IMR-90 (cell line): ENCODE measurements around the gene RIMOC1. TPM values are rescaled to one million over a fixed set of nuclear protein-coding genes. Genes with fewer than 3 reads are reported as not detected.

Experiments used
- ATAC-seq: fragments of 200-7000 bp; cut with Tn5 transposase; 2 replicates; pipeline ENCODE4 v1.9.1; 2020; ENCODE audit warnings: low read depth, mild to moderate bottlenecking, moderate library complexity
- BruUV-seq: library from RNA; stranded (reverse); fragments of 400-500 nt; replicated peaks from 2 replicates; lab custom pipeline; 2021; lab: Mats Ljungman, UMichigan
- CTCF ChIA-PET: fragments of 300-600 bp; formaldehyde crosslinking; extraction: SDS; loops from one replicate; lab custom pipeline; 2021; ENCODE audit warnings: antibody characterized with exemption; lab: Yijun Ruan, JAX
- POLR2A ChIA-PET: fragments of 300-600 bp; sonication (Branson Sonifier 250); formaldehyde crosslinking; loops from one replicate; lab custom pipeline; 2022; ENCODE audit warnings: antibody characterized with exemption; ENCODE audit not compliant: unreplicated experiment; lab: Charles Lee
- DNase-seq: peaks from one replicate; pipeline ENCODE4 v3.0.0; 2013
- H2AFZ ChIP-seq: replicated peaks from 2 replicates; pipeline ENCODE3; 2013; ENCODE audit warnings: low read length, mild to moderate bottlenecking; ENCODE audit not compliant: poor library complexity
- H2AK5ac ChIP-seq: 2 replicates; pipeline ENCODE4 v1.6.1; 2013; ENCODE audit warnings: low read depth, low read length, inconsistent platforms
- H2AK9ac ChIP-seq: replicated peaks from 2 replicates; pipeline ENCODE3; 2013; ENCODE audit warnings: mild to moderate bottlenecking, low read depth, low read length, moderate library complexity; ENCODE audit not compliant: poor library complexity
- H2BK120ac ChIP-seq: 2 replicates; pipeline ENCODE4 v1.6.1; 2013; ENCODE audit warnings: low read depth, low read length, inconsistent platforms
- H2BK15ac ChIP-seq: 3 replicates; pipeline ENCODE4 v1.6.1; 2013; ENCODE audit warnings: low read depth, low read length, inconsistent platforms
- H2BK20ac ChIP-seq: 2 replicates; pipeline ENCODE4 v1.6.1; 2013; ENCODE audit warnings: low read depth, mild to moderate bottlenecking, inconsistent platforms, low read length, moderate library complexity
- H2BK5ac ChIP-seq: 2 replicates; pipeline ENCODE4 v1.6.1; 2013; ENCODE audit warnings: mild to moderate bottlenecking, low read depth, low read length, inconsistent platforms; ENCODE audit not compliant: poor library complexity, severe bottlenecking
- H3K14ac ChIP-seq: replicated peaks from 2 replicates; pipeline ENCODE4 v1.6.1; 2013; ENCODE audit warnings: low read depth, low read length, inconsistent platforms
- H3K18ac ChIP-seq: 2 replicates; pipeline ENCODE4 v1.6.1; 2013; ENCODE audit warnings: low read depth, low read length, control low read depth
- H3K23ac ChIP-seq: 2 replicates; pipeline ENCODE4 v1.6.1; 2013; ENCODE audit warnings: low read depth, low read length, inconsistent platforms
- H3K27ac ChIP-seq: 2 replicates; pipeline ENCODE4 v1.5.1; 2013; ENCODE audit warnings: mild to moderate bottlenecking, control low read depth, low read length; ENCODE audit not compliant: insufficient read depth
- H3K27me3 ChIP-seq: 2 replicates; pipeline ENCODE4 v1.6.1; 2013; ENCODE audit warnings: low read length; ENCODE audit not compliant: control insufficient read depth, insufficient read depth
- H3K36me3 ChIP-seq: 2 replicates; pipeline ENCODE4 v1.6.1; 2013; ENCODE audit warnings: low read length, mixed read lengths; ENCODE audit not compliant: control insufficient read depth, insufficient read depth
- H3K4ac ChIP-seq: 2 replicates; pipeline ENCODE4 v1.6.1; 2013; ENCODE audit warnings: low read depth, low read length, inconsistent platforms
- H3K4me1 ChIP-seq: 2 replicates; pipeline ENCODE4 v1.6.1; 2013; ENCODE audit warnings: low read length, mixed read lengths; ENCODE audit not compliant: control insufficient read depth, insufficient read depth
- H3K4me2 ChIP-seq: 2 replicates; pipeline ENCODE4 v1.6.1; 2013; ENCODE audit warnings: low read depth, mild to moderate bottlenecking, control low read depth, low read length, moderate library complexity
- H3K4me3 ChIP-seq: 2 replicates; pipeline ENCODE4 v1.5.1; 2013; ENCODE audit warnings: low read depth, mild to moderate bottlenecking, control low read depth, low read length, moderate library complexity; ENCODE audit not compliant: insufficient read depth
- H3K56ac ChIP-seq: 2 replicates; pipeline ENCODE4 v1.6.1; 2013; ENCODE audit warnings: low read length, inconsistent platforms; ENCODE audit not compliant: insufficient read depth; ENCODE audit errors: extremely low read depth
- H3K79me1 ChIP-seq, 2 experiments: 2 replicates each; pipeline ENCODE4 v1.6.1; 2013; ENCODE audit warnings: low read length in 2 of 2, inconsistent platforms in 1 of 2, low read depth in 1 of 2
- H3K9ac ChIP-seq: 2 replicates; pipeline ENCODE4 v1.6.1; 2013; ENCODE audit warnings: low read depth, low read length, control low read depth
- H3K9me1 ChIP-seq: 2 replicates; pipeline ENCODE4 v1.6.1; 2013; ENCODE audit warnings: low read length, inconsistent platforms; ENCODE audit not compliant: insufficient read depth
- H3K9me3 ChIP-seq: 2 replicates; pipeline ENCODE4 v1.6.1; 2013; ENCODE audit warnings: low read length; ENCODE audit not compliant: control insufficient read depth, insufficient read depth
- H4K20me1 ChIP-seq: 2 replicates; pipeline ENCODE4 v1.6.1; 2013; ENCODE audit warnings: low read length, inconsistent platforms; ENCODE audit not compliant: insufficient read depth
- H4K5ac ChIP-seq: 2 replicates; pipeline ENCODE4 v1.6.1; 2013; ENCODE audit warnings: mild to moderate bottlenecking, low read depth, low read length, control low read depth
- H4K8ac ChIP-seq, 2 experiments: 2 replicates each; pipeline ENCODE4 v1.6.1; 2013; ENCODE audit warnings: low read depth in 2 of 2, low read length in 2 of 2, control low read depth in 1 of 2, inconsistent platforms in 1 of 2
- H4K91ac ChIP-seq: 2 replicates; pipeline ENCODE4 v1.6.1; 2013; ENCODE audit warnings: low read depth, low read length, inconsistent platforms; ENCODE audit not compliant: insufficient read depth
- BHLHE40 ChIP-seq: fragments of 150-350 bp; IDR thresholded peaks from 2 replicates; pipeline ENCODE4 v1.6.1; 2016; ENCODE audit warnings: mild to moderate bottlenecking, low read depth, low read length
- CEBPB ChIP-seq: IDR thresholded peaks from 2 replicates; pipeline ENCODE4 v1.6.1; 2012; ENCODE audit warnings: low read depth, low read length, improper control_type of control experiment
- CHD1 ChIP-seq: IDR thresholded peaks from 2 replicates; pipeline ENCODE4 v1.6.1; 2012; ENCODE audit warnings: low read depth, low read length, improper control_type of control experiment
- CTCF ChIP-seq: conservative IDR thresholded peaks from 2 replicates; pipeline ENCODE4 v1.5.1; 2012; ENCODE audit warnings: mild to moderate bottlenecking, low read depth, low read length, improper control_type of control experiment
- ELK1 ChIP-seq: fragments of 150-350 bp; IDR thresholded peaks from 2 replicates; pipeline ENCODE4 v1.6.1; 2016; ENCODE audit warnings: low read depth, mild to moderate bottlenecking, low read length, moderate library complexity, borderline replicate concordance
- FOS ChIP-seq: fragments of 150-350 bp; IDR thresholded peaks from 2 replicates; pipeline ENCODE4 v1.6.1; 2016; ENCODE audit warnings: low read depth, low read length
- MAFK ChIP-seq: IDR thresholded peaks from 2 replicates; pipeline ENCODE4 v1.6.1; 2012; ENCODE audit warnings: low read depth, low read length, improper control_type of control experiment
- MAZ ChIP-seq: IDR thresholded peaks from 2 replicates; pipeline ENCODE4 v1.6.1; 2012; ENCODE audit warnings: low read depth, mild to moderate bottlenecking, low read length, improper control_type of control experiment, moderate library complexity, borderline replicate concordance
- MXI1 ChIP-seq: IDR thresholded peaks from 2 replicates; pipeline ENCODE4 v1.6.1; 2012; ENCODE audit warnings: low read depth, mild to moderate bottlenecking, low read length, moderate library complexity, borderline replicate concordance
- NFE2L2 ChIP-seq: fragments of 150-350 bp; IDR thresholded peaks from 2 replicates; pipeline ENCODE4 v1.6.1; 2016; ENCODE audit warnings: low read depth, mild to moderate bottlenecking, low read length
- POLR2A ChIP-seq: IDR thresholded peaks from 2 replicates; pipeline ENCODE4 v1.6.1; 2012; ENCODE audit warnings: mild to moderate bottlenecking, low read depth, low read length
- RAD21 ChIP-seq: IDR thresholded peaks from 2 replicates; pipeline ENCODE4 v1.6.1; 2012; ENCODE audit warnings: low read length, improper control_type of control experiment
- RCOR1 ChIP-seq: IDR thresholded peaks from 2 replicates; pipeline ENCODE4 v1.6.1; 2012; ENCODE audit warnings: mild to moderate bottlenecking, low read length, improper control_type of control experiment; ENCODE audit not compliant: insufficient replicate concordance
- RFX5 ChIP-seq: IDR thresholded peaks from 2 replicates; pipeline ENCODE4 v1.8.0; 2012; ENCODE audit warnings: low read depth, mild to moderate bottlenecking, low read length, moderate library complexity
- SMC3 ChIP-seq: fragments of 150-350 bp; IDR thresholded peaks from 2 replicates; pipeline ENCODE4 v1.6.1; 2016; ENCODE audit warnings: low read depth, mild to moderate bottlenecking, antibody characterized with exemption, low read length, moderate library complexity
- USF2 ChIP-seq: fragments of 150-350 bp; IDR thresholded peaks from 2 replicates; pipeline ENCODE4 v1.6.1; 2017; ENCODE audit warnings: mild to moderate bottlenecking, antibody characterized with exemption, low read length, low read depth
- WGBS, 2 experiments: methylation state at CpG; one replicate each; pipeline versions ENCODE4 v1.1.5 to v1.1.7; 2013; ENCODE audit warnings: missing lambda C conversion rate in 2 of 2; ENCODE audit not compliant: insufficient read length in 1 of 2; ENCODE audit errors: extremely low coverage in 2 of 2; 5-methylcytosine and 5-hydroxymethylcytosine counted together
- dilution Hi-C: fragments of 300-500 bp; cut with HindIII; formaldehyde crosslinking; loops from one replicate; pipeline ENCODE4 v1.14.3; 2018; ENCODE audit warnings: low sequenced_read_pairs; ENCODE audit not compliant: unreplicated experiment
- in situ Hi-C: fragments of 300-500 bp; cut with MboI; formaldehyde crosslinking; loops from 3 replicates; pipeline ENCODE4 v1.14.3; 2019; ENCODE audit warnings: low sequenced_read_pairs, inconsistent platforms, mixed read lengths
- intact Hi-C: fragments of 100-400 bp; cut with micrococcal nuclease; formaldehyde crosslinking; loops from 2 replicates; pipeline ENCODE4 v1.10.0; 2022
- polyA plus RNA-seq, 3 experiments: library from polyadenylated mRNA; depleted of rRNA; stranded (reverse); fragments of >200 nt; gene quantifications; 2 replicates each; pipeline ENCODE4 v1.2.3, GENCODE V29; 2012; ENCODE audit warnings: low replicate concordance in 1 of 3
- total RNA-seq: library from RNA; depleted of rRNA; stranded (reverse); fragments of >200 nt; gene quantifications from 2 replicates; pipeline ENCODE4 v1.2.3, GENCODE V29; 2012

Gene RIMOC1
- total and polyA plus RNA-seq, 2 of the 4 experiments (the other 2 are of a cell fraction) = 4.1 to 9.0 TPM

- no peak overlapping the region for H2BK20ac ChIP-seq
- no peaks in the 10 kb centered on the region for H4K20me1 ChIP-seq
- H3K56ac ChIP-seq = no peak overlapping the region
- no peak overlapping the region for H3K4ac ChIP-seq
- in situ Hi-C loops = no loop called here
- H2AK5ac ChIP-seq = no peak overlapping the region
- H2AK9ac ChIP-seq = no peak overlapping the region
- no peaks in the 10 kb centered on the region for H3K9me3 ChIP-seq
- H2BK15ac ChIP-seq = no peak overlapping the region
- H4K91ac ChIP-seq = no peak overlapping the region
- peaks cover 1% of the 10 kb centered on the region for H3K27me3 ChIP-seq
- H3K4me3 ChIP-seq = no peak overlapping the region
- no peak overlapping the region for H2AFZ ChIP-seq
- no peak overlapping the region for H3K23ac ChIP-seq
- H3K79me1 ChIP-seq = no peaks in the 10 kb centered on the region
- dilution Hi-C loops = no loop called here
- H2BK120ac ChIP-seq = no peak overlapping the region
- H3K18ac ChIP-seq = no peak overlapping the region
- no peak for ATAC-seq
- H3K9me1 ChIP-seq = no peaks in the 10 kb centered on the region
- H3K4me2 ChIP-seq = no peak overlapping the region
- no peak for TF ChIP-seq CTCF
- no peak for TF ChIP-seq RAD21
- TF ChIP-seq RFX5 = no peak
- no peak for TF ChIP-seq BHLHE40
- TF ChIP-seq USF2 = no peak
- no peak for TF ChIP-seq ELK1
- TF ChIP-seq SMC3 = no peak
- no peak for TF ChIP-seq MAZ
- TF ChIP-seq MXI1 = no peak
- TF ChIP-seq NFE2L2 = no peak
- no peak for TF ChIP-seq CEBPB
- no peak for TF ChIP-seq POLR2A
- TF ChIP-seq FOS = no peak
- no peak for TF ChIP-seq CHD1
- TF ChIP-seq MAFK = no peak
- TF ChIP-seq RCOR1 = no peak
- BruUV-seq = no TSS peak
- no peak overlapping the region for H2BK5ac ChIP-seq
- H4K5ac ChIP-seq = no peak overlapping the region
- ChIA-PET CTCF (no interaction called here), POLR2A (no interaction called here)
- WGBS, 2 experiments = no CpG with 5 or more reads among the region's 1 CpG
- H3K14ac ChIP-seq = no peak overlapping the region
- H3K27ac ChIP-seq = no peak overlapping the region
- DNase-seq = no peak
- H3K9ac ChIP-seq = no peak overlapping the region
- no peaks in the 10 kb centered on the region for H3K4me1 ChIP-seq
- no peak overlapping the region for H4K8ac ChIP-seq
- H3K36me3 ChIP-seq = no peaks in the 10 kb centered on the region
- intact Hi-C loops = no loop called here
Observed at GRCh38 chr5:41877408-41877807, 26.7 kb upstream of the RIMOC1 start.
